Erythroblast (primary cell): Measurements from ENCODE around the gene PTPN13.

Source experiments
- GATA1 ChIP-seq: IDR thresholded peaks from 2 replicates; pipeline ENCODE4 v1.6.1; 2011; ENCODE audit warnings: low read depth, mild to moderate bottlenecking, control low read depth, low read length, moderate library complexity
- POLR2A ChIP-seq: IDR thresholded peaks from 2 replicates; pipeline ENCODE4 v1.6.1; 2011; ENCODE audit warnings: mild to moderate bottlenecking, low read length

GRCh38 chr4:86848136-86848535, 254.0 kb downstream of the PTPN13 start:
- TF ChIP-seq POLR2A, result no peak
- TF ChIP-seq GATA1, result no peak
